T-helper 17 cell (primary cell): Measurements from ENCODE around the gene PLXNA3. TPM values are rescaled to one million over a fixed set of nuclear protein-coding genes. Genes with fewer than 3 reads are reported as not detected.

ENCODE experiments used
- total RNA-seq, 4 donors: library from RNA in 2 of 4; stranded (reverse) in 2 of 4; gene quantifications; one replicate each; pipeline ENCODE4 v1.2.3 and lab custom pipeline; 2022 to 2026

The PLXNA3 gene
- total RNA-seq, 2 donors from 2014 or later, result 66.3 to 78.6 TPM

Other genes starting within 250 kb of the PLXNA3 start
- gene OPN1MW2, start 238.5 kb upstream of the PLXNA3 start, total RNA-seq, result not detected
- gene OPN1MW3, start 200.7 kb upstream of the PLXNA3 start, total RNA-seq, result not detected
- gene TEX28, start 163.2 kb upstream of the PLXNA3 start, total RNA-seq, result not detected
- 1 to 10 TPM; 3.0 to 4.2 TPM for gene TKTL1, start 162.5 kb upstream of the PLXNA3 start, total RNA-seq
- gene FLNA, start 83.6 kb upstream of the PLXNA3 start, total RNA-seq, result 1,000 to 10,000 TPM; 1,780 to 2,536 TPM
- gene EMD, start 79.0 kb upstream of the PLXNA3 start, total RNA-seq, result 100 to 1,000 TPM; 121 to 132 TPM
- 1,000 to 10,000 TPM; 4,596 to 4,820 TPM for gene RPL10, start 59.9 kb upstream of the PLXNA3 start, total RNA-seq
- gene DNASE1L1, start 49.0 kb upstream of the PLXNA3 start, total RNA-seq, result 10 to 100 TPM; 20.5 to 22.6 TPM
- 10 to 100 TPM; 84.1 to 95.7 TPM for gene TAFAZZIN, start 46.7 kb upstream of the PLXNA3 start, total RNA-seq
- gene ATP6AP1, start 29.6 kb upstream of the PLXNA3 start, total RNA-seq, result 10 to 100 TPM; 41.4 to 43.0 TPM
- 100 to 1,000 TPM; 189 to 223 TPM for gene GDI1, start 21.1 kb upstream of the PLXNA3 start, total RNA-seq
- 10 to 100 TPM; 58.1 to 58.6 TPM for gene FAM50A, start 14.1 kb upstream of the PLXNA3 start, total RNA-seq
- gene LAGE3, start 21.0 kb downstream of the PLXNA3 start, total RNA-seq, result 1 to 10 TPM; 9.1 to 9.5 TPM
- 10 to 100 TPM; 15.2 to 30.6 TPM for gene UBL4A, start 28.3 kb downstream of the PLXNA3 start, total RNA-seq
- 10 to 100 TPM; 23.9 to 29.5 TPM for gene SLC10A3, start 32.3 kb downstream of the PLXNA3 start, total RNA-seq
- 10 to 100 TPM; 32.5 to 34.0 TPM for gene FAM3A, start 58.0 kb downstream of the PLXNA3 start, total RNA-seq
- 10 to 100 TPM; 28.5 to 44.9 TPM for gene G6PD, start 88.6 kb downstream of the PLXNA3 start, total RNA-seq
- 10 to 100 TPM; 35.9 to 45.1 TPM for gene IKBKG, start 89.3 kb downstream of the PLXNA3 start, total RNA-seq
- not detected for gene CTAG1A, start 126.9 kb downstream of the PLXNA3 start, total RNA-seq
- gene CTAG1B, start 161.0 kb downstream of the PLXNA3 start, total RNA-seq, result not detected
- gene CTAG2, start 195.3 kb downstream of the PLXNA3 start, total RNA-seq, result not detected